AG04450 (cell line): Measurements from ENCODE around the gene PSMD6. TPM values are rescaled to one million over a fixed set of nuclear protein-coding genes. Genes with fewer than 3 reads are reported as not detected.
A peak's percentile ranks its signal among the peaks of the same experiment; 100 is the strongest.

Source experiments
- CTCF ChIA-PET: fragments of 300-600, 350-600 bp; formaldehyde crosslinking; extraction: SDS; loops from one replicate; lab custom pipeline; 2022; ENCODE audit warnings: antibody characterized with exemption, inconsistent platforms; lab: Charles Lee
- POLR2A ChIA-PET: fragments of 350-600 bp; formaldehyde crosslinking; extraction: SDS; loops from one replicate; lab custom pipeline; 2021; ENCODE audit warnings: antibody characterized with exemption, inconsistent platforms; lab: Yijun Ruan, JAX
- DNase-seq: peaks from one replicate; pipeline ENCODE4 v3.0.0-alpha.2; 2011; ENCODE audit warnings: low read depth, low spot score
- H3K27ac ChIP-seq: one replicate; pipeline ENCODE4 v1.5.1; 2012; ENCODE audit warnings: low read depth, low read length, control low read depth
- H3K27me3 ChIP-seq: one replicate; pipeline ENCODE4 v1.6.0; 2012; ENCODE audit warnings: low read length; ENCODE audit not compliant: control insufficient read depth, insufficient read depth
- H3K4me3 ChIP-seq: 2 replicates; pipeline ENCODE4 v1.5.1; 2011; ENCODE audit warnings: mild to moderate bottlenecking, low read depth, low read length, control low read depth
- H3K9me3 ChIP-seq: 2 replicates; pipeline ENCODE4 v1.5.1; 2012; ENCODE audit warnings: low read length; ENCODE audit not compliant: control insufficient read depth, insufficient read depth
- polyA plus RNA-seq: library from polyadenylated mRNA; depleted of rRNA; stranded (reverse); fragments of >200 nt; gene quantifications from 2 replicates; pipeline ENCODE4 v1.2.3, GENCODE V29; 2011
- TF ChIP-seq, protein P1 (sequence below): IDR thresholded peaks from 2 replicates; pipeline ENCODE4 v1.5.1; 2011; ENCODE audit warnings: low read depth, low read length, control low read depth, inconsistent platforms

PSMD6 gene
- polyA plus RNA-seq, 1 experiment: 83.6 TPM

DNA sequence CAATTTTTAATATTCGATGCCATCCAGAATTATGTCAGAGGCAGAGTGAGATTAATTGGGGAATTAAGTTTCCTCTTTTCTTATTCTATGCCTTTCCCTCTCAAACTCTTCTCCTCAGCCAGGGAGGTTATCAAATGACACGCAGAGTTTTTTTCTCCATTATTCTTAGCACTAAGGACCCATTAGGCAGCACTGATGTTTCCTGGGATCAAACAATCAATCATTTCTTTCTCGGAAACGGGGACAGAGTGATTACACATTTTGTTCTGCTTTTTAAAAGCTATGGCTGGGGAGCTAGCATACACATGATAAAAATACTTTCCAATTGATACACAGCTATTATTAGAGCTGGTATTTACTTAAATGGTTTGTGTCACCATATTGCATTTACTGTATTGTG lies 35.3 kb upstream of the PSMD6 start:
- Histone ChIP-seq H3K27ac (no peak overlapping the region), H3K27me3 (no peaks in the 10 kb centered on the region), H3K9me3 (no peaks in the 10 kb centered on the region), H3K4me3 (no peak overlapping the region)
- TF ChIP-seq, protein P1, sequence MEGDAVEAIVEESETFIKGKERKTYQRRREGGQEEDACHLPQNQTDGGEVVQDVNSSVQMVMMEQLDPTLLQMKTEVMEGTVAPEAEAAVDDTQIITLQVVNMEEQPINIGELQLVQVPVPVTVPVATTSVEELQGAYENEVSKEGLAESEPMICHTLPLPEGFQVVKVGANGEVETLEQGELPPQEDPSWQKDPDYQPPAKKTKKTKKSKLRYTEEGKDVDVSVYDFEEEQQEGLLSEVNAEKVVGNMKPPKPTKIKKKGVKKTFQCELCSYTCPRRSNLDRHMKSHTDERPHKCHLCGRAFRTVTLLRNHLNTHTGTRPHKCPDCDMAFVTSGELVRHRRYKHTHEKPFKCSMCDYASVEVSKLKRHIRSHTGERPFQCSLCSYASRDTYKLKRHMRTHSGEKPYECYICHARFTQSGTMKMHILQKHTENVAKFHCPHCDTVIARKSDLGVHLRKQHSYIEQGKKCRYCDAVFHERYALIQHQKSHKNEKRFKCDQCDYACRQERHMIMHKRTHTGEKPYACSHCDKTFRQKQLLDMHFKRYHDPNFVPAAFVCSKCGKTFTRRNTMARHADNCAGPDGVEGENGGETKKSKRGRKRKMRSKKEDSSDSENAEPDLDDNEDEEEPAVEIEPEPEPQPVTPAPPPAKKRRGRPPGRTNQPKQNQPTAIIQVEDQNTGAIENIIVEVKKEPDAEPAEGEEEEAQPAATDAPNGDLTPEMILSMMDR: no peak
- CTCF ChIA-PET: interaction anchor here (2.0 kb wide), 1 partner anchor 28 kb away, joined by 10 read pairs; no protein-coding TSS in a partner anchor
- no peak for DNase-seq
- POLR2A ChIA-PET: no interaction called here

DNA sequence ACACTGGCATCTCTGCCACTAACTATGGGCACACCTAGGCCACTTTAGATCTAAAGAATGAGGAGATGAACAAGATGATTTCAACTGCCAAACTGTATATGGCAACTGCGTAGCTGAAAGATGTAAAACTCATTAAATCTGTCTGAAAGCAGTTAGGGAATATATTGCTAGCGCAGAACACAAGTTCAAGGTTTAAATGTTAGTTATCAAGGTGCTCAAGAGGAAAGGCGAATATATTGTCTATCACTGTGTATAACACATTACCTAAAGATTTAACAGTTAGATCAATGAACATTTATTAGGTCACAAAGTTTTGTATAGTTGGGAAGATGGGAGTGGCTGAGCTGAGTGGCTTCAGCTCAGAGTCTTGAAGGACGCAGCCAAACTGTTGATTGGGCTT lies 33.9 kb upstream of the PSMD6 start:
- ChIA-PET POLR2A (no interaction called here), CTCF (interaction anchor here (1.2 kb wide), 1 partner anchor 27 kb away, joined by 4 read pairs; no protein-coding TSS in a partner anchor)
- Histone ChIP-seq H3K4me3 (no peak overlapping the region), H3K27me3 (no peaks in the 10 kb centered on the region), H3K9me3 (no peaks in the 10 kb centered on the region), H3K27ac (no peak overlapping the region)
- TF ChIP-seq, protein P1: no peak
- DNase-seq: no peak

DNA sequence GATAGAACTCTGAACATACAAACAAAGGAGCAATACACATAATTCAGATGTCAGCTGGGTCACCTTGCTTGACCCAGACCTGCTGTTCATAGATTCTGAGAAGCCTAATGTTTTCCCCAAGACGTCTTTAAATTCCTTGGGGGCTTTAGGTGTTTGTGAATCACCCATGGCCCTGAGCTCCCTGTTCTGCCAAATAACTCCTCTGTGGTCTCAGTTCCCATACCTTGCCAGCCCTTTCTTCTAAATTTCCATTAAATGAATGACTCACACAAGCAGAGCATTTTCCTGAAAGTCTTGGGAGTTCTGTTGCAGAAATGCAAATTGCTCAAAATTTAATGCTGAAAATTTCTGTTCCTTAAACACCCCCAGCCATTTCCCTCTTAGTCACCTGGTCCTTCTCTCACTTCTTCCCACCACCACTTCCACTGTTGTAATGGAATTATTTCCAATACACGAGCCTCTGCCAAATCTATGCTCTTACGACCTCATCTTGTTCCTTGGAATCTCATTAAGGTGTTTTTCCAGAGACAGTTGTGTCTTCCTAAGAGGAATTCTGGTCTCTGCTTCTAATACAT lies 33.4 kb upstream of the PSMD6 start:
- H3K4me3 ChIP-seq: no peak overlapping the region
- H3K9me3 ChIP-seq: no peaks in the 10 kb centered on the region
- H3K27ac ChIP-seq: no peak overlapping the region
- TF ChIP-seq, protein P1: no peak
- H3K27me3 ChIP-seq: no peaks in the 10 kb centered on the region
- ChIA-PET CTCF (interaction anchor here (1.2 kb wide), 1 partner anchor 26 kb away, joined by 4 read pairs; no protein-coding TSS in a partner anchor), POLR2A (no interaction called here)
- peak; percentile 16 for DNase-seq

DNA sequence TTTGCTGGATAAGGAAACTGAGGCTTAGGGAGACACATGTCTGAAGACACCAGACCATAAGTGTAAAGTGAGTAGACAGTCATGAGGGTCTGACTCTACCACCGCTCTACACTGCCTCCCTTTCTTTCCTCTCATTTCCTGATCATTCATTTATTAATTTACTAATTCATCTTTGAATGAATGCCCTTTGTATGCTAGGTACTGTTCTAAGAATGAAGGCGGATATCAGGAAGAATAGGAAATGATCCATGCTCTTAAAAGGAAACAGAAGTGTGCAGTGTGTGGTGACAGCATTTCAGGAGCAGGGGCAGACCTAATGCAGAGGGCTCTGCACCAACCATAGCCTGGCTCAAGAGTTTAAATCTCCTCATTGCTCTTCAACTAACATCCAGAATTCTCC lies 31.8 kb upstream of the PSMD6 start:
- H3K27me3 ChIP-seq: no peaks in the 10 kb centered on the region
- no peak overlapping the region for H3K4me3 ChIP-seq
- no peak for DNase-seq
- ChIA-PET CTCF (no interaction called here), POLR2A (no interaction called here)
- no peak overlapping the region for H3K27ac ChIP-seq
- TF ChIP-seq, protein P1: no peak
- no peaks in the 10 kb centered on the region for H3K9me3 ChIP-seq

DNA sequence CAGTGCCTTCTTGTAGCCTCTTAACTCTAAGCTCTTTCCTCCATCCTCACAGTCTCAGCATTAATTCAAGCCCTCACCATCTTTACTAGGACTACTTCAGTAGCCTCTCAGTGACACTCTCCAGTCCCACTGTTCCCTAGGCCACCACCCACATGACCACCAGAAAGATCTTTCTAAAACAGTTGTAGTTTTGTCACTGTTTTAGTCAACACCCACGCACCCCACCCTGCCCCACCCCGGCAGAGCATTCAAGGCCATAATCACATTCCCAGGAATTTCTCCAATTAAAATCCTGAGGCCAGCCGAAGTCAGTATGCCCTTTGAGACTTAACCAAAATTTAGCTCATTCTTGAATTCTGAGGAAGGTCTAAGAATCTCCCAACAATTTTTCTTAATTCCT lies 31.2 kb upstream of the PSMD6 start:
- Histone ChIP-seq H3K9me3 (no peaks in the 10 kb centered on the region), H3K27me3 (no peaks in the 10 kb centered on the region), H3K27ac (no peak overlapping the region), H3K4me3 (no peak overlapping the region)
- ChIA-PET POLR2A (no interaction called here), CTCF (no interaction called here)
- no peak for DNase-seq
- TF ChIP-seq, protein P1: no peak
